Ovary (tissue), 3 donors: Measurements from ENCODE around the gene NHS.

Experiments used
- CTCF ChIP-seq, 3 donors: fragments of 450-650 bp in 2 of 3; fragments of 200-600 bp in 1 of 3; IDR thresholded peaks; one replicate each; pipeline versions ENCODE4 v1.5.1 to v1.8.0; 2016 to 2022; ENCODE audit warnings: antibody characterized with exemption in 3 of 3, mild to moderate bottlenecking in 1 of 3
- EP300 ChIP-seq: sonication (generic); formaldehyde crosslinking; IDR thresholded peaks from one replicate; pipeline ENCODE4 v1.6.1; 2017; ENCODE audit warnings: antibody characterized with exemption
- donor health status: DM: no; HTN: no; CAD: no.

- TF ChIP-seq CTCF (IDR thresholded peaks at IDR 0.05): no peak
- no peak for TF ChIP-seq EP300
Measured at GRCh38 chrX:17592117-17592516, 217.1 kb downstream of the NHS start.
